ENCODE data around the gene SUSD2. TPM values are rescaled to one million over a fixed set of nuclear protein-coding genes. Genes with fewer than 3 reads are reported as not detected.

Gene SUSD2
- total and polyA plus RNA-seq, 2 donors (not counting 1 experiment from before 2014, with no cell fraction given) = 10.6 to 11.9 TPM

DNA sequence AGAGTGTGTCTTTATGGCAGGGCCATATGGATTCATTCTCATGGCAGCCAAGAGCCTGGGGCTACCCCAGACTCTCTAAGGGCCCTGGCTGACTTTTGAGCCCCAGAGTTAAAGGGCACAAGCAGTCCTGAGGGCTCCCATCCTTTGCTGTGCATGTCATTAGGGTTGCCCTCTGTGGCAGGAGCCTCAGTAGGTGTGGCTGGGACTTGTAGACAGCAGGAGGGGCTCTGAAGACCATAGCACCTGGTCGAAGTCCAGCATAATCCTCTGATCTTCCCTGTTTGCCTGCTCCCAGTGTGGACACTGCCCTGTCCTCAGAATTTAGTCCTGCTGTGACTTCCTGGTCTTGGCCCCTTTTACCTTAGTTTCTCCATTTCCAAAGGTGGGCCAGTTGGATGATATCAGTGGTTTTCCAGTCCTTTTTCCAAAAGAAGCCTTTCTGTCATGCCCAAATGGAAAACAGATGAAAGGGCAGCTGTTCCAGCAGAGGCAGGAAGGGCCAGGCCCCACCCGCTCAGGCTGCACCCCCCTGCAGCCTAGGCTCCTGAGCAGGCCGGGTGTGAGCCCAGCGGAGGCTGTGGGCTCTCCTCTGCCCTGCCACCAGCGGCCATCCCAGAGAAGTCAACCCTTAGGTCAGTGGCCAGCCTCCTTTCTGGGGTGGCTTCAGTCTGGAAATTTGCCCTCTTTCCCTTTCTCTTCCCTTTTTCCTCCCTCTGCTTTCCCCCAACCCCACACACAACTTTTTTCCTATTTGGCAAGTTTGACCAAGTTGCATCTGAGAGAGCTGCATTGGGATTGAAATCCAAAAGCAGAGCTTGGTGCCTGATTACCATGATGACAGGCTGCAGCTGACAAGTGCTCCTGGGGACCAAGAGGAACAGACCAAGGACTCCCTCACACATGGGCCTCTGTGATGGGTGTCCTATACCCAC lies 32.8 kb upstream of the SUSD2 start:
- H3K4me2 ChIP-seq (ENCODE audit: extremely low read depth, insufficient read depth, low read length) = no peak overlapping the region
- no peaks in the 10 kb centered on the region for H3K79me2 ChIP-seq (ENCODE audit: control insufficient read depth, insufficient read depth, low read length)
- H3K36me3 ChIP-seq (ENCODE audit: control insufficient read depth, insufficient read depth, low read length) = no peaks in the 10 kb centered on the region
- peaks cover 47% of the 10 kb centered on the region for H3K4me1 ChIP-seq (ENCODE audit: control insufficient read depth, extremely low read depth, insufficient read depth, low read length)
- no peak overlapping the region for H3K4me3 ChIP-seq (replicated peaks in 1 of 4; ENCODE audit: control extremely low read depth in 1 of 4, insufficient read depth in 1 of 4, low read depth in 3 of 4, low read length in 4 of 4)
- DNase-seq (ENCODE audit: low read depth in 2 of 2) = no peak
- H3K9me3 ChIP-seq (ENCODE audit: control insufficient read depth, insufficient read depth, low read depth, low read length) = no peaks in the 10 kb centered on the region
- no peak for TF ChIP-seq EZH2 (IDR thresholded peaks at IDR 0.05; ENCODE audit: low read length, missing control alignments)
- no peaks in the 10 kb centered on the region for H4K20me1 ChIP-seq (ENCODE audit: control insufficient read depth, extremely low read depth, insufficient read depth, low read length)
- no peak overlapping the region for H3K9ac ChIP-seq (ENCODE audit: insufficient read depth, low read length)
- H2AFZ ChIP-seq (ENCODE audit: low read length) = no peak overlapping the region
- H3K27ac ChIP-seq (ENCODE audit: insufficient read depth, low read length) = peak overlapping the region; percentile 43
- no peaks in the 10 kb centered on the region for H3K27me3 ChIP-seq (ENCODE audit: control insufficient read depth, insufficient read depth, low read length)

DNA sequence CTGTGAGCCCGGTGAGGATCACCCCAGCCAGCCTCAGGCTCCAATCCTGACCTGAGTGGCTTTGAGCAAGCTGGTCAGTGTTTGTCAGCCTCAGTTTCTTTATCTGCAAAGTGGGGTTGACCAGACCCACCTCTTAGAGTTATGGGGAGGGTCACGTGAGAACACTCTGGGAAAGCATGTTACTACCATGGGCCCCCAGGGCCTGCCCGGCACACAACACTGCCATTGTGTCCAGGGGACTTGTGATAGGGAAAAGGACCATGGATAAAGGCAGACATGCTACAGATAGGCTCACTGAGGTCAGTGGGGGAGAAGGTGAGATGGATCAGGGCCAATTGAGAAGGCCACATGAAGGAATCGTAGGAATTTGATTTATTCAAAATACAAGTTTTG lies 32.1 kb upstream of the SUSD2 start:
- Histone ChIP-seq H4K20me1 (ENCODE audit: control insufficient read depth, extremely low read depth, insufficient read depth, low read length) (no peaks in the 10 kb centered on the region), H3K79me2 (ENCODE audit: control insufficient read depth, insufficient read depth, low read length) (no peaks in the 10 kb centered on the region), H3K9me3 (ENCODE audit: control insufficient read depth, insufficient read depth, low read depth, low read length) (no peaks in the 10 kb centered on the region), H3K4me1 (ENCODE audit: control insufficient read depth, extremely low read depth, insufficient read depth, low read length) (peaks cover 51% of the 10 kb centered on the region), H3K4me2 (ENCODE audit: extremely low read depth, insufficient read depth, low read length) (no peak overlapping the region), H3K36me3 (ENCODE audit: control insufficient read depth, insufficient read depth, low read length) (no peaks in the 10 kb centered on the region), H3K27ac (ENCODE audit: insufficient read depth, low read length) (no peak overlapping the region), H3K4me3 (replicated peaks in 1 of 4; ENCODE audit: control extremely low read depth in 1 of 4, insufficient read depth in 1 of 4, low read depth in 3 of 4, low read length in 4 of 4) (no peak overlapping the region), H3K9ac (ENCODE audit: insufficient read depth, low read length) (no peak overlapping the region), H2AFZ (ENCODE audit: low read length) (no peak overlapping the region), H3K27me3 (ENCODE audit: control insufficient read depth, insufficient read depth, low read length) (no peaks in the 10 kb centered on the region)
- TF ChIP-seq EZH2 (IDR thresholded peaks at IDR 0.05; ENCODE audit: low read length, missing control alignments) = no peak
- TF ChIP-seq, protein P1, sequence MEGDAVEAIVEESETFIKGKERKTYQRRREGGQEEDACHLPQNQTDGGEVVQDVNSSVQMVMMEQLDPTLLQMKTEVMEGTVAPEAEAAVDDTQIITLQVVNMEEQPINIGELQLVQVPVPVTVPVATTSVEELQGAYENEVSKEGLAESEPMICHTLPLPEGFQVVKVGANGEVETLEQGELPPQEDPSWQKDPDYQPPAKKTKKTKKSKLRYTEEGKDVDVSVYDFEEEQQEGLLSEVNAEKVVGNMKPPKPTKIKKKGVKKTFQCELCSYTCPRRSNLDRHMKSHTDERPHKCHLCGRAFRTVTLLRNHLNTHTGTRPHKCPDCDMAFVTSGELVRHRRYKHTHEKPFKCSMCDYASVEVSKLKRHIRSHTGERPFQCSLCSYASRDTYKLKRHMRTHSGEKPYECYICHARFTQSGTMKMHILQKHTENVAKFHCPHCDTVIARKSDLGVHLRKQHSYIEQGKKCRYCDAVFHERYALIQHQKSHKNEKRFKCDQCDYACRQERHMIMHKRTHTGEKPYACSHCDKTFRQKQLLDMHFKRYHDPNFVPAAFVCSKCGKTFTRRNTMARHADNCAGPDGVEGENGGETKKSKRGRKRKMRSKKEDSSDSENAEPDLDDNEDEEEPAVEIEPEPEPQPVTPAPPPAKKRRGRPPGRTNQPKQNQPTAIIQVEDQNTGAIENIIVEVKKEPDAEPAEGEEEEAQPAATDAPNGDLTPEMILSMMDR (conservative IDR thresholded peaks at IDR 0.05 in 1 of 2, IDR thresholded peaks at IDR 0.05 in 1 of 2; ENCODE audit: low read depth in 1 of 2, low read length in 2 of 2) = no peak
- no peak for DNase-seq (ENCODE audit: low read depth in 2 of 2)

DNA sequence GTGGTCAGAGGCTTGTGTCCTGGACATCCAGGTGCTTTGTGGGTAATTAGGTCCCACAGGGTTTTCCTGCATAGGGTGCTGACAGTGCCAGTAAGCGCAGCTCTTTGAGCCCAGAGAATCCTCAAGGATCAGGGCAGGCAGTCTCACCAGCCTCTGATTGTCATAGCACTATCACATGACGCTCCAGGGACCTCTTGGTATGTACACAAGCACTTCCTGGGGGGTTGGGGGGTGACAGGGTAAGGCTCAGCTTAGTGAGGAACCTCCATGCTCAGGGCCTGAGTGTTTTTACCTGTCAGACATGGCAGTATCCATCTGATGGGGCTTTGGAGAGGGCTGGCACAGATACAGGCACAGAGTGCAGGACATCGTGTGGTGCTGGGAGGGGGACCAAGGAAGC lies 27.9 kb upstream of the SUSD2 start:
- no peaks in the 10 kb centered on the region for H3K36me3 ChIP-seq (ENCODE audit: control insufficient read depth, insufficient read depth, low read length)
- no peak overlapping the region for H3K9ac ChIP-seq (ENCODE audit: insufficient read depth, low read length)
- H3K27ac ChIP-seq (ENCODE audit: insufficient read depth, low read length) = no peak overlapping the region
- peaks cover 18% of the 10 kb centered on the region for H3K79me2 ChIP-seq (ENCODE audit: control insufficient read depth, insufficient read depth, low read length)
- peak in 1 of 2 donors; percentile 18 for DNase-seq (ENCODE audit: low read depth in 2 of 2)
- no peaks in the 10 kb centered on the region for H4K20me1 ChIP-seq (ENCODE audit: control insufficient read depth, extremely low read depth, insufficient read depth, low read length)
- peaks cover 35% of the 10 kb centered on the region for H3K4me1 ChIP-seq (ENCODE audit: control insufficient read depth, extremely low read depth, insufficient read depth, low read length)
- no peak overlapping the region for H3K4me3 ChIP-seq (replicated peaks in 1 of 4; ENCODE audit: control extremely low read depth in 1 of 4, insufficient read depth in 1 of 4, low read depth in 3 of 4, low read length in 4 of 4)
- H3K9me3 ChIP-seq (ENCODE audit: control insufficient read depth, insufficient read depth, low read depth, low read length) = no peaks in the 10 kb centered on the region
- TF ChIP-seq, protein P1 (conservative IDR thresholded peaks at IDR 0.05 in 1 of 2, IDR thresholded peaks at IDR 0.05 in 1 of 2; ENCODE audit: low read depth in 1 of 2, low read length in 2 of 2) = no peak
- TF ChIP-seq EZH2 (IDR thresholded peaks at IDR 0.05; ENCODE audit: low read length, missing control alignments) = no peak
- no peak overlapping the region for H2AFZ ChIP-seq (ENCODE audit: low read length)
- H3K4me2 ChIP-seq (ENCODE audit: extremely low read depth, insufficient read depth, low read length) = no peak overlapping the region
- H3K27me3 ChIP-seq (ENCODE audit: control insufficient read depth, insufficient read depth, low read length) = no peaks in the 10 kb centered on the region
